SK-N-SH treated with all-trans-retinoic acid at 6 μM for 48 hours (cell line): ENCODE results near the gene UBP1.

Experiments
- ATAC-seq: fragments of 200-7000 bp; cut with Tn5 transposase; 3 replicates; pipeline ENCODE4 v1.9.1; 2020; ENCODE audit warnings: mild to moderate bottlenecking, moderate library complexity
- BACH2 ChIP-seq: fragments of 250-450 bp; sonication (Bioruptor Pico); IDR thresholded peaks from 2 replicates; pipeline ENCODE4 v1.9.0; 2021; ENCODE audit warnings: mild to moderate bottlenecking, borderline replicate concordance
- CREB5 ChIP-seq: fragments of 250-450 bp; sonication (Bioruptor Pico); IDR thresholded peaks from 2 replicates; pipeline ENCODE4 v1.5.1; 2020; ENCODE audit warnings: low read depth, mild to moderate bottlenecking, moderate library complexity
- CSDC2 ChIP-seq: fragments of 250-450 bp; sonication (Bioruptor Pico); IDR thresholded peaks from 2 replicates; pipeline ENCODE4 v1.5.0; 2020; ENCODE audit warnings: mild to moderate bottlenecking, moderate library complexity
- CSRNP3 ChIP-seq: fragments of 250-450 bp; sonication (Bioruptor Pico); IDR thresholded peaks from 2 replicates; pipeline ENCODE4 v1.5.1; 2021; ENCODE audit warnings: mild to moderate bottlenecking, moderate library complexity
- ESRRG ChIP-seq: fragments of 250-450 bp; sonication (Bioruptor Pico); IDR thresholded peaks from 2 replicates; pipeline ENCODE4 v1.6.1; 2021; ENCODE audit warnings: mild to moderate bottlenecking
- GLIS3 ChIP-seq: fragments of 250-450 bp; sonication (Bioruptor Pico); IDR thresholded peaks from 2 replicates; pipeline ENCODE4 v1.5.0; 2020; ENCODE audit warnings: mild to moderate bottlenecking, moderate library complexity
- POU6F1 ChIP-seq: fragments of 250-450 bp; sonication (Bioruptor Pico); IDR thresholded peaks from 2 replicates; pipeline ENCODE4 v1.8.0; 2021; ENCODE audit warnings: low read depth, mild to moderate bottlenecking, moderate library complexity, borderline replicate concordance
- PPARA ChIP-seq: fragments of 250-450 bp; sonication (Bioruptor Pico); IDR thresholded peaks from 2 replicates; pipeline ENCODE4 v1.5.0; 2020; ENCODE audit warnings: mild to moderate bottlenecking, borderline replicate concordance
- RARB ChIP-seq: fragments of 250-450 bp; sonication (Bioruptor Pico); IDR thresholded peaks from 2 replicates; pipeline ENCODE4 v1.8.0; 2021; ENCODE audit warnings: mild to moderate bottlenecking, moderate library complexity
- SNAI2 ChIP-seq: fragments of 250-450 bp; sonication (Bioruptor Pico); IDR thresholded peaks from 2 replicates; pipeline ENCODE4 v1.5.0; 2020; ENCODE audit warnings: mild to moderate bottlenecking, moderate library complexity
- TCF4 ChIP-seq: fragments of 250-450 bp; sonication (Bioruptor Pico); IDR thresholded peaks from 2 replicates; pipeline ENCODE4 v1.8.0; 2021; ENCODE audit warnings: mild to moderate bottlenecking, moderate library complexity, borderline replicate concordance
- TSHZ2 ChIP-seq: fragments of 250-450 bp; sonication (Bioruptor Pico); IDR thresholded peaks from 2 replicates; pipeline ENCODE4 v1.5.0; 2020; ENCODE audit warnings: mild to moderate bottlenecking, moderate library complexity
- ZFP3 ChIP-seq: fragments of 250-450 bp; sonication (Bioruptor Pico); IDR thresholded peaks from 2 replicates; pipeline ENCODE4 v1.5.0; 2020; ENCODE audit warnings: mild to moderate bottlenecking, moderate library complexity
- ZFP30 ChIP-seq: fragments of 450-650 bp; formaldehyde crosslinking; IDR thresholded peaks from 2 replicates; pipeline ENCODE4 v1.5.0; 2022; ENCODE audit warnings: mild to moderate bottlenecking, moderate library complexity
- ZNF70 ChIP-seq: fragments of 450-650 bp; formaldehyde crosslinking; IDR thresholded peaks from 2 replicates; pipeline ENCODE4 v1.5.0; 2020; ENCODE audit warnings: mild to moderate bottlenecking, moderate library complexity
- TF ChIP-seq, protein P1 (sequence below): fragments of 250-450 bp; sonication (Bioruptor Pico); IDR thresholded peaks from 2 replicates; pipeline ENCODE4 v1.8.0; 2020; ENCODE audit warnings: mild to moderate bottlenecking, moderate library complexity, borderline replicate concordance

Gene UBP1

GRCh38 chr3:33402936-33403335 is 37.3 kb downstream of the UBP1 start:
- TF ChIP-seq ZFP30 (CRISPR knock-in tag) (no peak), CSRNP3 (CRISPR knock-in tag) (no peak), GLIS3 (CRISPR knock-in tag) (no peak), ZNF70 (CRISPR knock-in tag) (no peak), ESRRG (no peak), TSHZ2 (CRISPR knock-in tag) (no peak)
- TF ChIP-seq, protein P1, sequence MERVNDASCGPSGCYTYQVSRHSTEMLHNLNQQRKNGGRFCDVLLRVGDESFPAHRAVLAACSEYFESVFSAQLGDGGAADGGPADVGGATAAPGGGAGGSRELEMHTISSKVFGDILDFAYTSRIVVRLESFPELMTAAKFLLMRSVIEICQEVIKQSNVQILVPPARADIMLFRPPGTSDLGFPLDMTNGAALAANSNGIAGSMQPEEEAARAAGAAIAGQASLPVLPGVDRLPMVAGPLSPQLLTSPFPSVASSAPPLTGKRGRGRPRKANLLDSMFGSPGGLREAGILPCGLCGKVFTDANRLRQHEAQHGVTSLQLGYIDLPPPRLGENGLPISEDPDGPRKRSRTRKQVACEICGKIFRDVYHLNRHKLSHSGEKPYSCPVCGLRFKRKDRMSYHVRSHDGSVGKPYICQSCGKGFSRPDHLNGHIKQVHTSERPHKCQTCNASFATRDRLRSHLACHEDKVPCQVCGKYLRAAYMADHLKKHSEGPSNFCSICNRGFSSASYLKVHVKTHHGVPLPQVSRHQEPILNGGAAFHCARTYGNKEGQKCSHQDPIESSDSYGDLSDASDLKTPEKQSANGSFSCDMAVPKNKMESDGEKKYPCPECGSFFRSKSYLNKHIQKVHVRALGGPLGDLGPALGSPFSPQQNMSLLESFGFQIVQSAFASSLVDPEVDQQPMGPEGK (CRISPR knock-in tag) = no peak
- ATAC-seq = no peak

- no peak; the same call in 2 of the 3 replicates for ATAC-seq
- TF ChIP-seq ZNF70 (CRISPR knock-in tag) (no peak), PPARA (CRISPR knock-in tag) (no peak), ZFP3 (CRISPR knock-in tag) (no peak), BACH2 (CRISPR knock-in tag) (no peak), CSRNP3 (CRISPR knock-in tag) (no peak), TCF4 (CRISPR knock-in tag) (no peak), SNAI2 (CRISPR knock-in tag) (no peak), RARB (CRISPR knock-in tag) (no peak), CREB5 (CRISPR knock-in tag) (no peak)
Measured at GRCh38 chr3:33401781-33402180, 38.4 kb downstream of the UBP1 start.

- no peak for ATAC-seq
- TF ChIP-seq CSDC2 (CRISPR knock-in tag) = no peak
- no peak for TF ChIP-seq CREB5 (CRISPR knock-in tag)
- TF ChIP-seq ZFP30 (CRISPR knock-in tag) = no peak
- TF ChIP-seq PPARA (CRISPR knock-in tag) = no peak
- TF ChIP-seq TCF4 (CRISPR knock-in tag) = no peak
- TF ChIP-seq GLIS3 (CRISPR knock-in tag) = no peak
- no peak for TF ChIP-seq TSHZ2 (CRISPR knock-in tag)
- TF ChIP-seq, protein P1 (CRISPR knock-in tag) = no peak
- TF ChIP-seq POU6F1 (CRISPR knock-in tag) = no peak
Measured at GRCh38 chr3:33398410-33398809, 41.8 kb downstream of the UBP1 start.
